Type B pancreatic cell (in vitro differentiated cells): ENCODE results near the gene PRRG2. TPM values are rescaled to one million over a fixed set of nuclear protein-coding genes. Genes with fewer than 3 reads are reported as not detected.

Experiments
- DNase-seq: peaks from one replicate; pipeline ENCODE4 v3.0.0; 2021; ENCODE audit warnings: mixed read lengths; ENCODE audit not compliant: unreplicated experiment; ENCODE audit errors: extremely low spot score
- H3K27ac Mint-ChIP-seq: 2 replicates; pipeline ENCODE4 v1.8.0; 2021; ENCODE audit warnings: mild to moderate bottlenecking, mixed read lengths
- H3K27me3 Mint-ChIP-seq: 2 replicates; pipeline ENCODE4 v1.8.0; 2021; ENCODE audit warnings: mixed read lengths
- H3K36me3 Mint-ChIP-seq: 2 replicates; pipeline ENCODE4 v1.8.0; 2021; ENCODE audit warnings: mixed read lengths
- H3K4me1 Mint-ChIP-seq: one replicate; pipeline ENCODE4 v1.8.0; 2021; ENCODE audit warnings: mixed read lengths; ENCODE audit not compliant: unreplicated experiment
- H3K4me3 Mint-ChIP-seq: 2 replicates; pipeline ENCODE4 v1.8.0; 2021; ENCODE audit warnings: mild to moderate bottlenecking, mixed read lengths
- H3K9me3 Mint-ChIP-seq: 2 replicates; pipeline ENCODE4 v1.8.0; 2021; ENCODE audit warnings: mixed read lengths
- total RNA-seq: library from RNA; stranded (reverse); gene quantifications from 2 replicates; pipeline ENCODE4 v1.2.1, GENCODE V29; 2021; ENCODE audit warnings: low replicate concordance
- TF ChIP-seq, protein P1 (sequence below): fragments of 200-600 bp; sonication (generic); conservative IDR thresholded peaks from 2 replicates; pipeline ENCODE4 v1.5.0; 2021; ENCODE audit warnings: antibody characterized with exemption, mild to moderate bottlenecking

The PRRG2 gene
- total RNA-seq, 1 donor from 2014 or later: 5.1 TPM

- H3K27ac Mint-ChIP-seq: peak overlapping the region; percentile 100
- H3K4me1 Mint-ChIP-seq: peaks cover 49% of the 10 kb centered on the region
- H3K27me3 Mint-ChIP-seq: no peaks in the 10 kb centered on the region
- H3K9me3 Mint-ChIP-seq: no peaks in the 10 kb centered on the region
- TF ChIP-seq, protein P1, sequence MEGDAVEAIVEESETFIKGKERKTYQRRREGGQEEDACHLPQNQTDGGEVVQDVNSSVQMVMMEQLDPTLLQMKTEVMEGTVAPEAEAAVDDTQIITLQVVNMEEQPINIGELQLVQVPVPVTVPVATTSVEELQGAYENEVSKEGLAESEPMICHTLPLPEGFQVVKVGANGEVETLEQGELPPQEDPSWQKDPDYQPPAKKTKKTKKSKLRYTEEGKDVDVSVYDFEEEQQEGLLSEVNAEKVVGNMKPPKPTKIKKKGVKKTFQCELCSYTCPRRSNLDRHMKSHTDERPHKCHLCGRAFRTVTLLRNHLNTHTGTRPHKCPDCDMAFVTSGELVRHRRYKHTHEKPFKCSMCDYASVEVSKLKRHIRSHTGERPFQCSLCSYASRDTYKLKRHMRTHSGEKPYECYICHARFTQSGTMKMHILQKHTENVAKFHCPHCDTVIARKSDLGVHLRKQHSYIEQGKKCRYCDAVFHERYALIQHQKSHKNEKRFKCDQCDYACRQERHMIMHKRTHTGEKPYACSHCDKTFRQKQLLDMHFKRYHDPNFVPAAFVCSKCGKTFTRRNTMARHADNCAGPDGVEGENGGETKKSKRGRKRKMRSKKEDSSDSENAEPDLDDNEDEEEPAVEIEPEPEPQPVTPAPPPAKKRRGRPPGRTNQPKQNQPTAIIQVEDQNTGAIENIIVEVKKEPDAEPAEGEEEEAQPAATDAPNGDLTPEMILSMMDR: no peak
- DNase-seq: no peak
- H3K4me3 Mint-ChIP-seq: peak overlapping the region; percentile 84
- no peaks in the 10 kb centered on the region for H3K36me3 Mint-ChIP-seq
These were observed 57.0 kb downstream of the PRRG2 start for GRCh38 chr19:49637821-49638738.

GRCh38 chr19:49639401-49640112 is 58.4 kb downstream of the PRRG2 start:
- TF ChIP-seq, protein P1: no peak
- H3K27ac Mint-ChIP-seq: peak overlapping the region; percentile 100
- H3K36me3 Mint-ChIP-seq: no peaks in the 10 kb centered on the region
- no peaks in the 10 kb centered on the region for H3K9me3 Mint-ChIP-seq
- peak overlapping the region; percentile 98 for H3K4me3 Mint-ChIP-seq
- DNase-seq: no peak
- no peaks in the 10 kb centered on the region for H3K27me3 Mint-ChIP-seq
- H3K4me1 Mint-ChIP-seq: peaks cover 59% of the 10 kb centered on the region

DNA sequence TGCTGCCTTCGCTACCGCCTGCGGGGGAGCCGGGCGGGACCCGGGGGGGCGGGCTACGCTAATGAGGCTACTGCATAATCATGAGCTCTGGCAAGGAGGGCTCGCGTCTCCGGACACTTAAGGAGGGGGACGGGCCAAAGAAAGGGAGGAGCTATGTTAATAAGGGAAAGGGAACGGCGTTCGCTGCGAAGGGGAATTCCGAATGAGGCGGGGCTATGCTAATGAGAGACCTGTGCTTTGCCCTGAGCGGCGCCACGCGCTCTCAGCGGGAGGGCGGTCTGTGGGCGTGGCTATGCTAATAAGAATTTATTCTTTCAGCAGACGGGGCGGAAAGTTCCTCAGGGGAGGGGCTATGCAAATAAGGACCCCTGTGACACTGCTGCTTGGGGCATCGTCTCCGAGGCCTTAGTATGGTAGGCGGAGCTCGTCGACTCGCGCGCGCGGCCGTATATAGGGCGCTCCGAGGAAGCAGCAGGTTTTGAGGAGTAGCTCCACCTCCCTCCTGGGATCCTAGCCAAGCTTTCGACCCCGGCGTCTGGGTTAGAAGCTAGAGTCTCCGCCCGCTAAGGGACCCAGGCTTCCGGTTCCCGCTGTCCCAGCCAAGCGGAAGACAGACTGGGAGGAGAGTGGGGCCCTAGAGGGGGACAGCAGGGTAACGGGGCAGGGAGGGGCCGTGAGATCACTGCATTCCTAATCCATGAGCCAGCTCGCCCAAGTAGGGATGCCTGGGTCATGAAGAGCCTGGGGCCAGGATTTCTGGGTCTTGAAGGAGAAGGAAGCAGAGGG is 59.2 kb downstream of the PRRG2 start, which contains the start of gene RRAS:
Gene RRAS, minus strand, starts transcription at position 31 of the 786 bp plus-strand sequence. CDS start 45 bp downstream, outside the sequence.
- H3K9me3 Mint-ChIP-seq: no peaks in the 10 kb centered on the region
- peak within 1 kb of the TSS; percentile 100 for H3K27ac Mint-ChIP-seq
- peak; percentile 100 for DNase-seq
- H3K4me3 Mint-ChIP-seq: peak within 1 kb of the TSS; percentile 98
- TF ChIP-seq, protein P1: no peak
- peaks cover 59% of the 10 kb centered on the region for H3K4me1 Mint-ChIP-seq
- H3K27me3 Mint-ChIP-seq: no peaks in the 10 kb centered on the region
- no peaks in the 10 kb centered on the region for H3K36me3 Mint-ChIP-seq

Other genes starting within 250 kb of the PRRG2 start
- not detected in 2 replicates for gene CD37, start 245.9 kb upstream of the PRRG2 start, total RNA-seq
- gene TEAD2, start 218.9 kb upstream of the PRRG2 start, total RNA-seq: 28.9 and 116 TPM in 2 replicates
- 0.90 and 9.4 TPM in 2 replicates for gene DKKL1, start 217.4 kb upstream of the PRRG2 start, total RNA-seq
- not detected in 2 replicates for gene KASH5, start 193.1 kb upstream of the PRRG2 start, total RNA-seq
- not detected in 2 replicates for gene PTH2, start 157.9 kb upstream of the PRRG2 start, total RNA-seq
- not detected in 2 replicates for gene GFY, start 155.9 kb upstream of the PRRG2 start, total RNA-seq
- gene SLC17A7, start 139.8 kb upstream of the PRRG2 start, total RNA-seq: 0.19 TPM in 1 of 2 replicates, not detected in the other
- 83.1 and 93.3 TPM in 2 replicates for gene PIH1D1, start 129.5 kb upstream of the PRRG2 start, total RNA-seq
- 22.7 and 33.7 TPM in 2 replicates for gene ALDH16A1, start 128.1 kb upstream of the PRRG2 start, total RNA-seq
- 1.9 and 2.0 TPM in 2 replicates for gene FLT3LG, start 107.1 kb upstream of the PRRG2 start, total RNA-seq
- gene RPL13A, start 93.7 kb upstream of the PRRG2 start, total RNA-seq: 3,274 and 3,593 TPM in 2 replicates
- 2,401 and 2,461 TPM in 2 replicates for gene RPS11, start 84.9 kb upstream of the PRRG2 start, total RNA-seq
- gene FCGRT, start 68.7 kb upstream of the PRRG2 start, total RNA-seq: 102 and 106 TPM in 2 replicates
- 4.5 and 12.1 TPM in 2 replicates for gene RCN3, start 53.3 kb upstream of the PRRG2 start, total RNA-seq
- 56.3 and 62.0 TPM in 2 replicates for gene NOSIP, start 760 bp upstream of the PRRG2 start, total RNA-seq
- 32.0 and 40.0 TPM in 2 replicates for gene PRR12, start 9.9 kb downstream of the PRRG2 start, total RNA-seq
- gene RRAS, start 58.8 kb downstream of the PRRG2 start, total RNA-seq: 10.6 and 16.0 TPM in 2 replicates
- 75.0 and 78.1 TPM in 2 replicates for gene SCAF1, start 60.9 kb downstream of the PRRG2 start, total RNA-seq
- 81.4 and 86.6 TPM in 2 replicates for gene IRF3, start 84.5 kb downstream of the PRRG2 start, total RNA-seq
- 40.8 and 49.2 TPM in 2 replicates for gene BCL2L12, start 84.6 kb downstream of the PRRG2 start, total RNA-seq
- gene PRMT1, start 96.0 kb downstream of the PRRG2 start, total RNA-seq: 131 and 195 TPM in 2 replicates
- 1.7 and 3.2 TPM in 2 replicates for gene ADM5, start 108.3 kb downstream of the PRRG2 start, total RNA-seq
- 7.8 and 65.0 TPM in 2 replicates for gene CPT1C, start 109.8 kb downstream of the PRRG2 start, total RNA-seq
- not detected in 2 replicates for gene TSKS, start 182.0 kb downstream of the PRRG2 start, total RNA-seq
- gene AP2A1, start 185.7 kb downstream of the PRRG2 start, total RNA-seq: 75.2 and 82.9 TPM in 2 replicates
- 26.8 and 29.3 TPM in 2 replicates for gene FUZ, start 232.0 kb downstream of the PRRG2 start, total RNA-seq
- gene MED25, start 237.0 kb downstream of the PRRG2 start, total RNA-seq: 88.5 and 88.9 TPM in 2 replicates